Colon (tissue), 2 donors: ENCODE measurements around the gene FMOD.
"Not testable (repeated sequence)": the region's sequence is repeated elsewhere in the genome, so short reads cannot be mapped to it uniquely, and the experiment has no call there.

Experiments used
- FAIRE-seq: peaks from 2 replicates; lab custom pipeline; 2012; peaks lifted over from hg19 to GRCh38; lab: Jason Lieb, UNC
- donor health status: control.
- donor health status: control.

FMOD gene

DNA sequence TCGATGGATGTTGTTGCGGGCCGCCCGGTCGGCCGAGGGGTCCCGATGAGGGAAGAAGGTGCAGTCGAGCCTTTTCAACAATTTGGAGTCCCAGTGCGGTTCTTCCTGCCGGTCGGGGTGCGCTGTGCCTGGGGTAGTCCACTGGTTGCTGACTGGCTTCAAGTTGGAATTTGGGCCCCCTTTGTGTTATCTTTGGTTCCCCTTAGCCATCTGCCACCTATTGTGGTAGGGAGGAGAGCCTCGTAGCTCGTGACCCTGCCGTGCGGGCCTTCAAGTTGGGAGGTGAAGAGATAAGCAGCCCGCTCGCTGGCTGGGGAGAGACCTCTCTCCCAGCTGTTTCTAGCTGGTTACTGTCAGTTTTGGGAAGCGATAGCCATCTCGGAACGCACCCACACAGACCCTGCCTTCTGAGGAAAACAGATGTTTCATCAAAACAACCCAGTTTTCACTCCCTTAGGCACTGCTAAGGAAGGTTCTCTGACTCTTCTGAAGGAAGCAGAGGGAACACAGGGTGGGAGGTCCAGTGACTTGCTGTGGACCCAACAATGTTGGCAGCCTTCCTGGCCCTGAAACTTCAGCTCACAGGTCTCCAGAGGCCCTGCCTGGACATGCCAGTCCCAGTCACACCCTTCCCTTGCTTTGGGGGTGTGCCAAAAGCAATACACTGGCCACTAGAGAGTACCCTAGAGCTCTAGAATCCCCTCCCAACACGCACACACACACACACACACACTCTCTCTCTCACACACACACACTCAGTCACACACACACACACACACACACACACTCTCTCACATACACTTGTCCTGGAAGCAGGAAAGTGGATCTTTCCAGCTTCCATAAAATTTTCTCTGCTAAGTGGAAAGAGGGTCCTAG lies 44.6 kb downstream of the FMOD start:
- FAIRE-seq: no peak

DNA sequence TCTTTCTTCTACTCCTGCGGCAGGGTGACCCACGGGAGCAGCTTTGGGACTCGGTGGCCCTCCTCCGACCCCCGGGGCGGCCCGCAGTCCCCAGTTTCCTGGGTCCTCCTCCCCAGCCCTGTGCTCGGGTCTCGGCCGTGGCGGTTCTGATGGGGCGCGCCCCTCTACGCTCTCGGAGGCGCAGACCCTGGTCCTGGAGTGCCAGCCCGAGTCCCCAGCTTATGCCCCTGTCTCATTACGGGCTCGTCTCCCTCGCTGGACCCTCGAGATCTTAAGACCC lies 45.2 kb downstream of the FMOD start:
- no peak for FAIRE-seq

DNA sequence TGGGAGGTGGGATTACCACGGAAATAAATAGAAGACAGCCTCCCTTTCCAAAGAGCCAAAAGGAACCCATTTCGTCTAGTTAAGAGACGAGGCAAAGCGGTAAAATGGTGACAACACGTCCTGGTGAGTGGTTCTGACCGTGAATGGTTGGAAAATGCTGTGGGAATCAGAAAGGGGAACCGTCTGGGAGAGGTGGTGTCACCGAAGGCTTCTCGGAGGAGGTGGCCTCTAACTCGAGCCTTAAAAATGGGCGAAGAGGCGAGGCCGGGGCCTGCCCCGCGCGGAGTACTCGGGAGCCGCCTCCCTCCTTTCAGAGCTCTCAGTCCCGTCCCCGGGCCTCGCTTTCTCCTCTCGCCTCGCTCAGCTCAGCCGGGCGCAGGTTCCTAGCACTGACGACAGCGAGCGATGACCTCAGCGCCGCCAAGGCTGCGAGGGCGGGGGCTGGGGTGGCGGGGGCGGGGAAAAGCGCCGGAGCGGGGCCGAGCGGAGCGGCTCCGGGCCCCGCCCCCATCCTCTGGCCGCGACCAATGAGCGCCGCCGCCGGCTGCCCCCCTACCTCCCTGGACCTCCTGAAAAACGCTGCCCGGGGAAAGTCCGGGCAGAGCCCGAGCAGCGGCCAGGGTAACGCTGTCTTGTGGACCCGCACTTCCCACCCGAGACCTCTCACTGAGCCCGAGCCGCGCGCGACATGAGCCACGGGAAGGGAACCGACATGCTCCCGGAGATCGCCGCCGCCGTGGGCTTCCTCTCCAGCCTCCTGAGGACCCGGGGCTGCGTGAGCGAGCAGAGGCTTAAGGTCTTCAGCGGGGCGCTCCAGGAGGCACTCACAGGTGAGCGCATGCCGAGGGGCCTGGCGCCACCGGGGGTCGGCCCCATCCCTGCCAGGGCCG lies 45.8 kb downstream of the FMOD start, which contains the start of gene BTG2:
Gene BTG2 (plus strand): TSS at position 601 of the 890 bp plus-strand sequence. CDS start 88 bp downstream, at position 689.
- no peak for FAIRE-seq

DNA sequence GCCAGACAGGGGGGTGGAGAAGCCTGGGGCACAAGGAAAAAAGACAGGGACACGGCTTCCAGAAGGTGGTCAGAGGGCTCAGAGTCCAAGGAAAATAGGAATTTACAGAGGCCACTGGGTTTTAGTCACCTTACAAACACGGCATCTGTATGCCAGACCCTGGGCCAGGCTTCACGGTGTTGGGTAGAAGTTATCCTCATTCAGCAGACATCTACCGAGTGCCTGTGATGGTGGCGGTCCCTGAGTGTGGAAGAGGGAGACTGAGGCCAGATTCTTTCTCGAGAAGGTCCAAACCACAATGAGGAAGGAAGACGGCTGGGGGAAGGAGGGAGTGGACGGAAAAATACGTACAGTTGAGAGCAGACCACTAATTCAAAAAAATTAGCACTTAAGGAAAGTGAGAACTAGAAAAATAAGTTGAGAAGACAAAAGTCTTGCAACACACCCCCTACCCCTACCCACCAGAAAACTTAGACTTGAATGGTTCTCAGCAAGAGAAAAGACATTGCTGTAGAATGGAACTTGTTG lies 46.5 kb downstream of the FMOD start:
- FAIRE-seq: no peak

DNA sequence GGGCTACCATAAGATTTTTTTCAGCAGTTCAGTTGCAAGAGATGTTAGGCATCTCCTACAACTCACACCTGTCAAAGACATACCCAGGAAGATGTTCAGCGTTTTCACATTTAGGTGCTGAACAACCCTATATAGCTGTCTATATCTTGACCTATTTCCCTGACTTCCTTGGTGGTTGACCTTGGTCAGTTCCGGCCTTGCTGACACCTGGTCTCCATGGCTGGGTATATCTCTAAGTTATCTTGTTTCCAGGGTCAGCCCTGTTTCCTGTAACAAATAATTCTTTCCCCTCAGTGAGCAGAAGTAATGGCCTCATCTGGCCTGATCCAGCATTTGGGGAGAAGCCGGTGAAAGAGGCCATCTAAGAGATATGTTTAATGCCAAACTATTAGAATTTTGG lies 48.0 kb downstream of the FMOD start:
- no peak for FAIRE-seq

DNA sequence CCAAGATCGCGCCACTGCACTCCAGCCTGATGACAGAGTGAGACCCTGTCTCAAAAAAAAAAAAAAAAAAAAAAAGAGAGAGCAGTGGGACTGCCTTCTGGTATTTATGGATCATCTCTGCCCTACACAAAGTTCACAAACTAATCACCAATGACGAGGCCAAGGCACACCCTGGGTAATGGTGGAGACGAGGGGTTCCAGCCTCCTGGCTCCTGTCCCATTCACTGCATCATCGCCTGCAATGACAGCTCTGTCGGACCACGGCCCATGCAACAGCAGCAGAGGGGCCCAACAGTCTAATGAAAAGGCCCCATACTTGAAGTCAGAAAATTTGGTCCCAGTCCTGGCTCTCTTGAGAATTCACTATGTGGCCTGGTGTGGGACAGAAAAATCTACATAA lies 48.5 kb downstream of the FMOD start:
- FAIRE-seq: no peak

DNA sequence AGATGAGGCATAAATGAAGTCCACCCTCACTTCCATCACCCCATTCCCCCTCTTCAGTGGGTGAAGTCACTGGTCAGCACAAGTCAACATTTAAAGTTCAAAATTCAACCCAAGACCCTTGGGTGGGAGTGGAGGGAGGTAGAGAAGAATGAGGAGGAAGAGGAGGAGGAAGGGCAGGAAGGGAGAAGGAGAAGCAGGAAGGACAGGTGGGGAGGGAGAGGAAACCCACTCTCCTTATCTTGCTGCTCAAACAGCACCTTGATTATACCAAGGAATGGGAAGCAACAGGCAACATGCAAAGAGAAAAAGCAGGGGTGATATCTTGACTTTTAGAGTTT lies 49.6 kb downstream of the FMOD start:
- no peak for FAIRE-seq

DNA sequence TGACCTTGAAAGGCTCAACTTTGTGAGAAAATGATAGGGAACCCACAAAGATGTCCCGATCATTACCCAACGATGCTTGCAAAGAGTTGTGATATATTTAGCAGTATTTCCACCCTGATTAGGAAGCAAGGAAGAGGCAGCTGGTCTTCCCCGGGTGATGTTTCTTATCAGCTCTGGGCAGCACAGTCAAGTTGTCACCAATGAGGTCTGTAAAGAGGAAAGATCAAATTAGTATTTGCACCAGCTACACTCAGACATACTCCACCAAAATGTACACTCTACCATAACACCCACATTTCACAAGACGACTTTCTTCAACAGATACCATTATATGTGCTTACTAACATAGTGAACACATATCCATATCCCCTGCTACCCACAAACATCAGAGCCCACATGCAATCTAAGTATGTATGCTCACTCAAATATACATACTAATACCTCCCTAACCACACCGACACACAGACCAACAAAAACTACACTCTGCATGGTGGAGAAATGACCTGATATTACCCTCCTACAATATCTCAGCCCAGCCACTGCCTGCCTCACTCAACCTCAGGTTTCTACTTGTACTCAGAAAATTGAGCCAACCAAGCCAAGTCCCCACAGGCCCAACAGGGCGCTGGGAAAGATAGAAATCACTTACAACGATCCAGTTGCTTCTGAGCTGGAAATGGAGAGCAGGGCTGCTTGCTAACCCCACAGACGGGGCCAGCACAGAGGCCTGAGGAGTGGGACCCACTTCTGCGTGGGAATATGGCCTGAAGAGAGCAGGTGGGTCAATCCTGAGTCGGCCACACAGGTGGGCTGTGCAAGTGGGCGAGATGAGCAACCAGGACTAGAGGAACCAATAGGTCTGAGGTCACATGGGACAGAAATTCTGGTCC lies 50.2 kb downstream of the FMOD start:
- FAIRE-seq: no peak

DNA sequence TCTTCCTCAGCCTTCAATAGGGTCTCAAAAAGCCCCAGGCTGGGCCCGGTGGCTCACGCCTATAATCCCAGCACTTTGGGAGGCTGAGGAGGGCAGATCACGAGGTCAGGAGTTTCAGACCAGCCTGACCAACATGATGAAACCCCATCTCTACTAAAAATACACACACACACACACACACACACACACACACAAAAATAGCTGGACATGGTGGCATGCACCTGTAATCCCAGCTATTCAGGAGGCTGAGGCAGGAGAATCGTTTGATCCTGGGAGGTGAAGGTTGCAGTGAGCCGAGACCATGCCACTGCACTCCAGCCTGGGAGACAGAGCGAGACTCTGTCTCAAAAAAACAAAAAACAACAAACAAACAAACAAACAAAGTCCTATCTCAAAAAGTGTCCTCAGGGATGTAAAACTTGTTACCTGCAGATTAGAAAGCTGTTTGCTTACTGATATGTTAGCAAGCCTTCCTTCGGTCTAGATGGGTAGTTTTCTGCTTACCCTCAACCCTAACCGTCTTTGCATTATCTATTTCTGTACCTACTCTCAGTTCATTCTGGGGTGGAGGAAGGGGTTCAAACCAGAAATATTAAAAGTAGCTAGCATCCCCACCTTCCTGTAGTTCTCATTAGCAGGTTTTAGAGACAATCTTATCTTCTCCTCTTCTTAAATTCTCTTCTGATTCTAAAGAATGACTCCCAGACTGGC lies 51.0 kb downstream of the FMOD start:
- FAIRE-seq: not testable (repeated sequence)

DNA sequence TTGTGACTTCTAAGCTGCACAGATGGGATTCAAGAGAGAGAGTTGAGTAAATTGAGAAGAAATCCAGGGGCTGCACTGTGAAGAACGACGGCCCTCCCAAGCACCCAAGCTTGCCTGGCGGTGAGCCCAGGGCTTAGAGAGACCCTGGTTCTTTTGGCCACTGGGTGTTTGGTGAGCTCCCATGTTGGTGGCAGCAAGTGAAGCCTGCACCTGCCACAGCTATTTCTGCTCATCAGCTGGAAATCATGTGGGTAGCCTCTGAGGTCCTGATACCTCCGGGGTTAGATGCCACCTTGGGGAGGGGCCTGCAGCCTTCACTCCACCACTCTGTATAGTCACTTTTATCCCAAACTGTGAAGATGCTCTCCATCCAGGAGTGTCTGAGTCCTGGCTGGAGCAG lies 51.8 kb downstream of the FMOD start:
- FAIRE-seq: no peak

DNA sequence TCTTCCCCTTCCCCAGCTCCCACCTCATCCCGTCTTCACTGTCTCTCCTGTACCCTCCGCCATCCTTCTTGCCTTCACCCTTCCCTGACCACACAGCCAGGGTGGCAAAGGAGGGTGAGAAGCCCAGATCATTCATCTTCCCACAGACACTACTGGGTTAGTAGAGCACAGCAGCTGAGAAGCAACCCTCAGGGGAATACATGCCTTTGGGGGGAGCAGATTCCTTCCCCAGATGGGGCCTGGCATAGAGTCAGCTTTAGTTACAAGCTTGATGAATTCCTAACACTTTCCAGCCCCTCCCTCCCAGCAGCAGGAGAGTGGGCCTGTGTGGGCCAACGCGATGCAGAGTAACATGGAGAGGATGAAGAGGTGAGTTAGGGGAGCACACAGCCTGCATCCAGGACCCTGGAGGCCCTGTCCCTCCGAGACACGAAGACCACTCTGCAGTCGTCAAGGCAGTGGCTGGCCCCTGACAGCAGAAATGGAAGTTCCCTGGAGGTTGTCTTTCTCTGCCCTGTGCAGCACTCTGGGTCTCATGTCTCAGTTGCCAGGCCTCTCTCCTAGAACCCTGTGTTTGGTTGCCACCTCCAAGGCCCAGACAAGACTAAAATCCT lies 54.4 kb downstream of the FMOD start:
- FAIRE-seq: no peak

DNA sequence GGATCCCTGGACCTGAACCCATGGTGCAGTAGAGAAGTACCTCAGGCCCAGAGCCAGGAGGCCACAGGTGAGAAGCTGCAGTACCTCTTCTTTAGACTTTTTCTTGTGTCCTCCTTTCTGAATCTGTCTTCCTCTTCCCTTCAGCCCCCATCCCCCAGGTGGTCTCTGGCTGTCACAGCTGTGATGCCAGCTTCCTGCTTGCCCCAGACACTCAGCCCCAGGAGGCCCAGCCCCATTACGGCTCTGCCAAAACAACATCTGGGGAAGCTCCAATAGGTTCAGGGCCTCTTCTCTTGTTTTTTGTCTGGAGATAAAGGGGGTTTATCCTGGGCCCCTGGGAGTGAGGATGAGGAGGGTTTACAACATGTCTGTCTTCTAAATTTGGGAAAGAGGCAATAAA lies 55.1 kb downstream of the FMOD start:
- no peak for FAIRE-seq

DNA sequence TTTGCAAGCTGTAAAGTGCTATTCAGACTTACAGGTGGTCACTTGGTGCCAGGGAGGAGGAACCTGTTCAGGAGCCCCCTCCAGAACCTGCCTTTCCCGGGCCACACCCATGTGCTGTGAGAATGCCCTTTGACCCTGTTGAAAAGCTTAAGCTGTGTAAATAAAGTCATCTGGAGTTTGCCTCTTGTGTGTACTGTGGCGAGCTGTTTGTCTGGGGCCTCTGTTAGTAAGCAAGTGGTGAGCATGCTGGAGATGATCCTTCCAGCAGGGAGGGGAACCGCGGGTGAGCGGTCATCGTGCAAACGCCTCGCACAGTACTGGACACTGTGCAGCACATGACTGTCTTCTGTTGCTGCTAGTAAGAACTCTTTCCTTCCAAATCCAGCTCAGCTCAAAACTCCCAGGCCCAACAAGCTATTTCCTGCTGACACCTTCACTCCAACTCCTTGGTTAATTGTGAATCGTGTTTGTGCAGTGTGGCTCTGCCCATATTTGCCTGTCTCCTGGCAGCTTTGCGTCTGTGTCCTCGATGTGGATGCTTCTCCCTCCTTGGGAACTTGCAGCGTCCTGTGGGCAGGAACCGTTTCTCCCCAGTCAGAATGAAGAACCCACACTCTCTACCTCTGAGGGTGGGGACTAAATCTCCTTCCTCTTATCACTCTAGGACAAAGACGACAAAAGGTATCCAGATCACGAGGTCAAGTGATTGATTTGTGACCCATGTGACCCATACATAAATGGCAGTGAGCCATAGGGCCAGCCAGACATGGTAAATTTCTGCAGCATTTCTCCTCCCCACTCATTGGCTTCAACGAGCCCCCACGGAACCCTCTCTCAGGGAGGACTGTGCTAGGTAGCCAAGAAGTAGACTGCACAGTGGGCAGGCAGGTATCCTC lies 59.5 kb downstream of the FMOD start:
- FAIRE-seq: no peak
